ENCODE results near the gene ZNF638.

Gene ZNF638

GRCh38 chr2:71358931-71359671 lies 27.5 kb downstream of the ZNF638 start:
- TF ChIP-seq SIN3A (IDR thresholded peaks at IDR 0.05; ENCODE audit: borderline replicate concordance, insufficient read depth, low read length), result no peak
- no peak for TF ChIP-seq REST (IDR thresholded peaks at IDR 0.05; ENCODE audit: insufficient read depth in 1 of 2, low read depth in 2 of 2, low read length in 2 of 2)
- TF ChIP-seq POLR2AphosphoS5 (IDR thresholded peaks at IDR 0.05; ENCODE audit: low read depth, low read length), result no peak
- TF ChIP-seq TAF1 (IDR thresholded peaks at IDR 0.05; ENCODE audit: borderline replicate concordance, insufficient read depth, low read length), result no peak
- no peak for TF ChIP-seq FOXP2 (optimal IDR thresholded peaks at IDR 0.05; ENCODE audit: borderline replicate concordance, extremely low read depth, extremely low read length, insufficient read depth)

GRCh38 chr2:71360434-71360975 lies 28.9 kb downstream of the ZNF638 start:
- TF ChIP-seq TAF1 (IDR thresholded peaks at IDR 0.05; ENCODE audit: borderline replicate concordance, insufficient read depth, low read length) (no peak), REST (IDR thresholded peaks at IDR 0.05; ENCODE audit: insufficient read depth in 1 of 2, low read depth in 2 of 2, low read length in 2 of 2) (no peak), POLR2AphosphoS5 (IDR thresholded peaks at IDR 0.05; ENCODE audit: low read depth, low read length) (no peak), SIN3A (IDR thresholded peaks at IDR 0.05; ENCODE audit: borderline replicate concordance, insufficient read depth, low read length) (no peak), FOXP2 (optimal IDR thresholded peaks at IDR 0.05; ENCODE audit: borderline replicate concordance, extremely low read depth, extremely low read length, insufficient read depth) (no peak)

GRCh38 chr2:71361631-71362030 lies 30.0 kb downstream of the ZNF638 start:
- TF ChIP-seq FOXP2 (optimal IDR thresholded peaks at IDR 0.05; ENCODE audit: borderline replicate concordance, extremely low read depth, extremely low read length, insufficient read depth), result no peak
- no peak for TF ChIP-seq SIN3A (IDR thresholded peaks at IDR 0.05; ENCODE audit: borderline replicate concordance, insufficient read depth, low read length)
- TF ChIP-seq POLR2AphosphoS5 (IDR thresholded peaks at IDR 0.05; ENCODE audit: low read depth, low read length), result no peak
- TF ChIP-seq REST (IDR thresholded peaks at IDR 0.05; ENCODE audit: insufficient read depth in 1 of 2, low read depth in 2 of 2, low read length in 2 of 2), result no peak
- no peak for TF ChIP-seq TAF1 (IDR thresholded peaks at IDR 0.05; ENCODE audit: borderline replicate concordance, insufficient read depth, low read length)

- TF ChIP-seq POLR2AphosphoS5 (IDR thresholded peaks at IDR 0.05; ENCODE audit: low read depth, low read length) (no peak), SIN3A (IDR thresholded peaks at IDR 0.05; ENCODE audit: borderline replicate concordance, insufficient read depth, low read length) (no peak), FOXP2 (optimal IDR thresholded peaks at IDR 0.05; ENCODE audit: borderline replicate concordance, extremely low read depth, extremely low read length, insufficient read depth) (no peak), REST (IDR thresholded peaks at IDR 0.05; ENCODE audit: insufficient read depth in 1 of 2, low read depth in 2 of 2, low read length in 2 of 2) (no peak), TAF1 (IDR thresholded peaks at IDR 0.05; ENCODE audit: borderline replicate concordance, insufficient read depth, low read length) (no peak)
Observed at GRCh38 chr2:71362447-71362846, 30.9 kb downstream of the ZNF638 start.
